GM21526 (cell line): ENCODE measurements around the gene GGT7.

ENCODE experiments used
- ATAC-seq: cut with Tn5 transposase; IDR thresholded peaks from one replicate; pipeline ENCODE4 v1.9.1; 2021; ENCODE audit warnings: moderate library complexity; ENCODE audit not compliant: unreplicated experiment, low FRiP score

The GGT7 gene

GRCh38 chr20:34797012-34797995 lies 75.4 kb downstream of the GGT7 start:
- ATAC-seq: no peak
